K562 (cell line): Measurements from ENCODE around the gene FHIT. TPM values are rescaled to one million over a fixed set of nuclear protein-coding genes. Genes with fewer than 3 reads are reported as not detected.

Experiments
- ATAC-seq: fragments of 200-7000 bp; cut with Tn5 transposase; 3 replicates; pipeline ENCODE4 v1.9.1; 2020; ENCODE audit warnings: moderate library complexity
- BruUV-seq: library from RNA; stranded (reverse); fragments of 400-500 nt; replicated peaks from 2 replicates; lab custom pipeline; 2021; lab: Mats Ljungman, UMichigan
- CTCF ChIA-PET: fragments of 300-600 bp; formaldehyde crosslinking; extraction: SDS; loops from one replicate; lab custom pipeline; 2021; ENCODE audit warnings: low intra/inter-chr PET ratio; lab: Yijun Ruan, JAX
- POLR2A ChIA-PET: fragments of 300-600, 350-650 bp; sonication (Branson Sonifier 250); formaldehyde crosslinking; extraction: SDS; loops from one replicate; lab custom pipeline; 2021; ENCODE audit warnings: antibody characterized with exemption, inconsistent platforms; lab: Yijun Ruan, JAX
- DNase-seq, 4 experiments: peaks; one replicate each; pipeline versions ENCODE4 v3.0.0 to v3.0.0-alpha.2; 2011 to 2018; ENCODE audit warnings: low spot score in 3 of 4, mixed read lengths in 3 of 4; ENCODE audit errors: extremely low read depth in 1 of 4
- FAIRE-seq: peaks from 2 replicates; lab custom pipeline; 2011; peaks lifted over from hg19 to GRCh38; lab: Jason Lieb, UNC
- H2AFZ ChIP-seq: 2 replicates; pipeline ENCODE4 v1.6.0; 2011; ENCODE audit warnings: low read depth, low read length, control low read depth, inconsistent platforms
- H3K27ac ChIP-seq: fragments of 200-600 bp; 3 replicates; pipeline ENCODE4 v1.8.0; 2011; ENCODE audit warnings: low read depth, mild to moderate bottlenecking, control low read depth, inconsistent platforms, low read length, moderate library complexity, mixed read lengths; ENCODE audit errors: extremely low read depth
- H3K27me3 ChIP-seq, 2 experiments: fragments of 300-600 bp in 1 of 2; 2 replicates in 1 of 2; 3 replicates in 1 of 2; pipeline versions ENCODE4 v1.6.0 to v1.8.0; 2011; ENCODE audit warnings: inconsistent platforms in 2 of 2, low read length in 2 of 2, mild to moderate bottlenecking in 1 of 2, mixed read lengths in 1 of 2, moderate library complexity in 1 of 2; ENCODE audit not compliant: control insufficient read depth in 2 of 2, insufficient read depth in 2 of 2
- H3K36me3 ChIP-seq: fragments of 300-600 bp; 3 replicates; pipeline ENCODE4 v1.8.0; 2011; ENCODE audit warnings: mild to moderate bottlenecking, low read length, inconsistent platforms; ENCODE audit not compliant: control insufficient read depth, insufficient read depth
- H3K4me1 ChIP-seq, 2 experiments: fragments of 200-600 bp in 1 of 2; replicated peaks in 1 of 2; 2 replicates in 1 of 2; 3 replicates in 1 of 2; pipeline versions ENCODE4 v1.5.1 to v1.8.0; 2011; ENCODE audit warnings: inconsistent platforms in 2 of 2, low read length in 2 of 2, mild to moderate bottlenecking in 1 of 2, mixed read lengths in 1 of 2, moderate library complexity in 1 of 2; ENCODE audit not compliant: control insufficient read depth in 2 of 2, insufficient read depth in 2 of 2
- H3K4me2 ChIP-seq: 2 replicates; pipeline ENCODE4 v1.6.1; 2011; ENCODE audit warnings: low read length, control low read depth, inconsistent platforms, mixed read lengths; ENCODE audit not compliant: insufficient read depth
- H3K4me3 ChIP-seq: fragments of 200-600 bp; sonication (generic), shearing (Covaris generic); 2 replicates; pipeline ENCODE4 v1.5.1; 2016; ENCODE audit warnings: control low read depth, inconsistent platforms
- H3K79me2 ChIP-seq: fragments of 200-600 bp; 3 replicates; pipeline ENCODE4 v1.8.0; 2011; ENCODE audit warnings: low read length, inconsistent platforms; ENCODE audit not compliant: control insufficient read depth, insufficient read depth
- H3K9ac ChIP-seq, 2 experiments: 2 replicates each; pipeline versions ENCODE4 v1.6.0 to v1.6.1; 2011; ENCODE audit warnings: low read depth in 2 of 2, low read length in 2 of 2, control low read depth in 1 of 2, inconsistent platforms in 1 of 2, mild to moderate bottlenecking in 1 of 2, mixed read lengths in 1 of 2; ENCODE audit not compliant: insufficient read depth in 1 of 2
- H3K9me1 ChIP-seq: one replicate; pipeline ENCODE4 v1.6.0; 2011; ENCODE audit warnings: inconsistent platforms, mild to moderate bottlenecking, low read length, moderate library complexity; ENCODE audit not compliant: control insufficient read depth, insufficient read depth
- H3K9me3 ChIP-seq: replicated peaks from 2 replicates; pipeline ENCODE4 v1.5.1; 2011; ENCODE audit warnings: low read depth, low read length, inconsistent platforms; ENCODE audit not compliant: control insufficient read depth, insufficient read depth
- H4K20me1 ChIP-seq: replicated peaks from 2 replicates; pipeline ENCODE4 v1.6.1; 2011; ENCODE audit warnings: low read length, inconsistent platforms, mixed read lengths; ENCODE audit not compliant: control insufficient read depth, insufficient read depth
- E2F8 ChIP-seq: fragments of 450-650 bp; IDR thresholded peaks from 2 replicates; pipeline ENCODE4 v1.7.1; 2018; ENCODE audit warnings: mild to moderate bottlenecking, low read depth; ENCODE audit not compliant: partially characterized antibody
- GMEB1 ChIP-seq: fragments of 250-450 bp; sonication (Bioruptor Pico); IDR thresholded peaks from 2 replicates; pipeline ENCODE4 v1.4.0; 2020; ENCODE audit warnings: mild to moderate bottlenecking
- HEY1 ChIP-seq: fragments of 250-450 bp; sonication (Bioruptor Pico); IDR thresholded peaks from 2 replicates; pipeline ENCODE4 v1.5.0; 2020; ENCODE audit warnings: mild to moderate bottlenecking, moderate library complexity, borderline replicate concordance
- HMGN3 ChIP-seq: IDR thresholded peaks from 2 replicates; pipeline ENCODE4 v1.6.1; 2011; ENCODE audit warnings: borderline replicate concordance, low read depth, mild to moderate bottlenecking, mixed read lengths, low read length; ENCODE audit not compliant: insufficient read length; ENCODE audit errors: extremely low read depth
- JUN ChIP-seq, 2 experiments: sonication (generic) in 1 of 2; formaldehyde crosslinking in 1 of 2; IDR thresholded peaks; 2 replicates each; pipeline versions ENCODE4 v1.6.1 to v1.8.0; 2012 to 2022; ENCODE audit warnings: borderline replicate concordance in 2 of 2, mild to moderate bottlenecking in 2 of 2, improper control_type of control experiment in 1 of 2, low read depth in 1 of 2, low read length in 1 of 2, missing genetic modification reagents in 1 of 2
- KDM1A ChIP-seq, 2 experiments: fragments of 450-650 bp; IDR thresholded peaks; 2 replicates each; pipeline ENCODE4 v1.6.1; 2016; ENCODE audit warnings: mild to moderate bottlenecking in 2 of 2
- NFE2L1 ChIP-seq: fragments of 450-650 bp; IDR thresholded peaks from 2 replicates; pipeline ENCODE4 v1.6.1; 2016; ENCODE audit warnings: missing genetic modification characterization, low read depth, mild to moderate bottlenecking, missing compliant biosample characterization, moderate library complexity, borderline replicate concordance
- RBM22 ChIP-seq: fragments of 200-400 bp; formaldehyde crosslinking; IDR thresholded peaks from 2 replicates; pipeline ENCODE4 v1.6.1; 2018; ENCODE audit warnings: low read length, low read depth; ENCODE audit not compliant: poor library complexity, severe bottlenecking
- TAF7 ChIP-seq: fragments of 450-650 bp; IDR thresholded peaks from 2 replicates; pipeline ENCODE4 v1.6.1; 2016; ENCODE audit warnings: missing genetic modification characterization, missing compliant biosample characterization
- ZNF121 ChIP-seq: sonication (generic); formaldehyde crosslinking; conservative IDR thresholded peaks from 2 replicates; pipeline ENCODE4 v1.8.0; 2022; ENCODE audit warnings: missing genetic modification reagents
- ZNF184 ChIP-seq: sonication (generic); formaldehyde crosslinking; IDR thresholded peaks from 2 replicates; pipeline ENCODE4 v1.5.0; 2020; ENCODE audit warnings: missing genetic modification reagents
- ZNF277 ChIP-seq: fragments of 250-450 bp; sonication (Bioruptor Pico); IDR thresholded peaks from 2 replicates; pipeline ENCODE4 v1.8.0; 2022; ENCODE audit warnings: inconsistent platforms, mild to moderate bottlenecking, moderate library complexity, borderline replicate concordance
- ZNF41 ChIP-seq: fragments of 250-450 bp; sonication (Bioruptor Pico); conservative IDR thresholded peaks from 2 replicates; pipeline ENCODE4 v1.4.0; 2020; ENCODE audit warnings: mild to moderate bottlenecking
- WGBS: fragments of 100-300 bp; shearing (Covaris generic); methylation state at CpG from one replicate; pipeline ENCODE4 v1.1.6; 2016; ENCODE audit warnings: low coverage, mixed read lengths; ENCODE audit not compliant: insufficient coverage; ENCODE audit errors: missing lambda C conversion rate; 5-methylcytosine and 5-hydroxymethylcytosine counted together
- in situ Hi-C: fragments of 300-500 bp; cut with MboI; formaldehyde crosslinking; loops from 4 replicates; pipeline ENCODE4 v1.15.0; 2018; ENCODE audit warnings: inconsistent platforms, mixed read lengths
- intact Hi-C: fragments of 100-400 bp; cut with micrococcal nuclease; formaldehyde crosslinking; loops from 2 replicates; pipeline ENCODE4 v1.14.2; 2022
- polyA plus RNA-seq, 8 experiments: library from polyadenylated mRNA; depleted of rRNA in 4 of 8; stranded (reverse) in 5 of 8; unstranded in 3 of 8; fragments of >200 nt; fragmentation: Nextera tagmentation in 2 of 8; fragmentation: Illumina TruSeq in 1 of 8; extraction: Ambion mirVana in 2 of 8; extraction: Trizol in 1 of 8; gene quantifications; 2 replicates each; pipeline versions ENCODE4 v1.2.1 to v1.2.3, GENCODE V29; 2011 to 2014; ENCODE audit warnings: inconsistent platforms in 1 of 8, missing spikeins in 1 of 8
- total RNA-seq, 7 experiments: library from RNA; depleted of rRNA in 6 of 7; stranded (reverse); fragments of >200 nt in 6 of 7; fragmentation: Illumina TruSeq in 2 of 7; extraction: Trizol in 2 of 7; gene quantifications; 2 replicates each; pipeline versions ENCODE4 v1.2.1 to v1.2.3, GENCODE V29; 2011 to 2021; ENCODE audit warnings: low replicate concordance in 1 of 7

Gene FHIT
- total and polyA plus RNA-seq, 9 of the 15 experiments (the other 6 are each of a cell fraction or from before 2014, with no cell fraction given), result 1.7 to 9.1 (median 4.3) TPM

GRCh38 chr3:60770532-60770931, 480.7 kb downstream of the FHIT start (continued):
- TF ChIP-seq ZNF277 (CRISPR knock-in tag), result no peak

GRCh38 chr3:60767536-60767935, 483.7 kb downstream of the FHIT start:
- WGBS, result 9% methylated on average over 3 of the region's 3 CpGs
- no peak overlapping the region for H3K4me2 ChIP-seq
- ChIA-PET CTCF (no interaction called here), POLR2A (no interaction called here)
- ATAC-seq (no peak), DNase-seq (no peak), FAIRE-seq (no peak)
- in situ Hi-C loops (no loop called here), intact Hi-C loops (no loop called here)
- no peak overlapping the region for H3K27ac ChIP-seq
- no peaks in the 10 kb centered on the region for H3K36me3 ChIP-seq
- no peaks in the 10 kb centered on the region for H3K79me2 ChIP-seq
- H3K9me3 ChIP-seq, result no peaks in the 10 kb centered on the region
- no peaks in the 10 kb centered on the region for H3K27me3 ChIP-seq
- H3K4me1 ChIP-seq, result no peaks in the 10 kb centered on the region
- no peak overlapping the region for H3K9ac ChIP-seq
- no peak overlapping the region for H3K4me3 ChIP-seq
- no TSS peak for BruUV-seq
- no peaks in the 10 kb centered on the region for H3K9me1 ChIP-seq
- H4K20me1 ChIP-seq, result no peaks in the 10 kb centered on the region
- no peak overlapping the region for H2AFZ ChIP-seq
- TF ChIP-seq HMGN3 (no peak), ZNF121 (CRISPR knock-in tag) (no peak), HEY1 (CRISPR knock-in tag) (no peak), ZNF41 (CRISPR knock-in tag) (no peak), JUN (IDR thresholded peaks at IDR 0.05; ENCODE audit: borderline replicate concordance, low read depth, low read length) (no peak), JUN (CRISPR knock-in tag; IDR thresholded peaks at IDR 0.05; ENCODE audit: borderline replicate concordance) (no peak), E2F8 (no peak), NFE2L1 (tag) (no peak), TAF7 (no peak), KDM1A (IDR thresholded peaks at IDR 0.05) (no peak), RBM22 (no peak), GMEB1 (no peak), ZNF184 (CRISPR knock-in tag) (no peak)
